OCI-LY1 (cell line): ENCODE data around the gene CTDSP1.

ENCODE experiments used
- H2AFZ ChIP-seq: fragments of 200-600 bp; sonication (generic), shearing (Covaris generic); 2 replicates; pipeline ENCODE4 v1.6.0; 2014; ENCODE audit warnings: antibody characterized with exemption, mild to moderate bottlenecking, low read length
- H3F3A ChIP-seq: fragments of 200-600 bp; sonication (generic), shearing (Covaris generic); 2 replicates; pipeline ENCODE4 v1.6.0; 2014; ENCODE audit warnings: mild to moderate bottlenecking, antibody characterized with exemption, low read length, moderate library complexity; ENCODE audit not compliant: insufficient read depth
- H3K27ac ChIP-seq: fragments of 200-600 bp; sonication (generic); 2 replicates; pipeline ENCODE4 v1.5.1; 2014; ENCODE audit warnings: low read length, mixed run types, mild to moderate bottlenecking, low read depth; ENCODE audit not compliant: poor library complexity, severe bottlenecking
- H3K27me3 ChIP-seq: fragments of 200-600 bp; sonication (generic); 2 replicates; pipeline ENCODE4 v1.6.0; 2014; ENCODE audit warnings: antibody characterized with exemption, mild to moderate bottlenecking, low read length, moderate library complexity; ENCODE audit not compliant: insufficient read depth
- H3K36me3 ChIP-seq: fragments of 200-600 bp; sonication (generic); 2 replicates; pipeline ENCODE4 v1.6.1; 2014; ENCODE audit warnings: mild to moderate bottlenecking, antibody characterized with exemption, low read length, moderate library complexity, mixed read lengths; ENCODE audit not compliant: insufficient read depth
- H3K4me1 ChIP-seq: fragments of 200-600 bp; sonication (generic); 2 replicates; pipeline ENCODE4 v1.5.1; 2014; ENCODE audit warnings: mild to moderate bottlenecking, low read length, moderate library complexity; ENCODE audit not compliant: insufficient read depth, severe bottlenecking
- H3K4me2 ChIP-seq: fragments of 200-600 bp; sonication (generic), shearing (Covaris generic); 2 replicates; pipeline ENCODE4 v1.6.1; 2014; ENCODE audit warnings: low read length
- H3K4me3 ChIP-seq: fragments of 200-600 bp; sonication (generic); 2 replicates; pipeline ENCODE4 v1.5.1; 2014; ENCODE audit warnings: low read length, low read depth, mild to moderate bottlenecking, mixed read lengths; ENCODE audit not compliant: poor library complexity, severe bottlenecking
- H3K79me2 ChIP-seq: fragments of 200-600 bp; shearing (Covaris generic); 2 replicates; pipeline ENCODE4 v1.6.1; 2016; ENCODE audit warnings: mixed run types, low read length, mixed read lengths; ENCODE audit not compliant: insufficient read depth
- H3K9ac ChIP-seq: fragments of 200-600 bp; sonication (generic), shearing (Covaris generic); 2 replicates; pipeline ENCODE4 v1.6.1; 2014; ENCODE audit warnings: mild to moderate bottlenecking, low read length, mixed read lengths
- H3K9me2 ChIP-seq: fragments of 200-600 bp; sonication (generic), shearing (Covaris generic); 2 replicates; pipeline ENCODE4 v1.6.1; 2014; ENCODE audit warnings: low read depth, mild to moderate bottlenecking, low read length, mixed read lengths
- H3K9me3 ChIP-seq: fragments of 200-600 bp; shearing (Covaris generic); 2 replicates; pipeline ENCODE4 v1.6.1; 2014; ENCODE audit warnings: low read length, mixed read lengths
- H4K20me1 ChIP-seq: fragments of 200-600 bp; sonication (generic), shearing (Covaris generic); 2 replicates; pipeline ENCODE4 v1.6.0; 2016; ENCODE audit warnings: mild to moderate bottlenecking, low read length; ENCODE audit not compliant: insufficient read depth
- CTCF ChIP-seq: fragments of 200-600 bp; sonication (generic), shearing (Covaris generic); IDR thresholded peaks from 2 replicates; pipeline ENCODE4 v1.5.1; 2017; ENCODE audit warnings: mild to moderate bottlenecking, antibody characterized with exemption, low read length, moderate library complexity, mixed read lengths
- EZH2 ChIP-seq: fragments of 200-600 bp; sonication (generic), shearing (Covaris generic); IDR thresholded peaks from 2 replicates; pipeline ENCODE4 v1.8.0; 2017; ENCODE audit warnings: borderline replicate concordance, mixed run types, mild to moderate bottlenecking, antibody characterized with exemption, low read length, moderate library complexity, mixed read lengths

The CTDSP1 gene

GRCh38 chr2:218452079-218452478, 52.4 kb downstream of the CTDSP1 start:
- H3K27ac ChIP-seq: no peak overlapping the region
- no peaks in the 10 kb centered on the region for H3K9me2 ChIP-seq
- H3K4me2 ChIP-seq: no peak overlapping the region
- H3F3A ChIP-seq: no peaks in the 10 kb centered on the region
- H3K9me3 ChIP-seq: peaks cover 7% of the 10 kb centered on the region
- no peak overlapping the region for H3K9ac ChIP-seq
- peaks cover 75% of the 10 kb centered on the region for H3K36me3 ChIP-seq
- no peak overlapping the region for H2AFZ ChIP-seq
- H3K79me2 ChIP-seq: no peaks in the 10 kb centered on the region
- H4K20me1 ChIP-seq: no peaks in the 10 kb centered on the region
- H3K4me3 ChIP-seq: no peak overlapping the region
- no peaks in the 10 kb centered on the region for H3K27me3 ChIP-seq
- no peaks in the 10 kb centered on the region for H3K4me1 ChIP-seq
- TF ChIP-seq CTCF (no peak), EZH2 (no peak)
